LNCaP clone FGC (cell line): ENCODE measurements around the gene TAS2R13.

Experiments used
- DNase-seq: peaks from one replicate; pipeline ENCODE4 v3.0.0-alpha.2; 2011; ENCODE audit warnings: low read depth
- H3K4me3 ChIP-seq: 2 replicates; pipeline ENCODE4 v1.5.1; 2011; ENCODE audit warnings: mild to moderate bottlenecking, low read depth, low read length, control low read depth
- TF ChIP-seq, protein P1 (sequence below): IDR thresholded peaks from 2 replicates; pipeline ENCODE4 v1.5.1; 2012; ENCODE audit warnings: mild to moderate bottlenecking; ENCODE audit not compliant: control insufficient read depth, insufficient read depth; ENCODE audit errors: extremely low read depth

TAS2R13 gene, protein sequence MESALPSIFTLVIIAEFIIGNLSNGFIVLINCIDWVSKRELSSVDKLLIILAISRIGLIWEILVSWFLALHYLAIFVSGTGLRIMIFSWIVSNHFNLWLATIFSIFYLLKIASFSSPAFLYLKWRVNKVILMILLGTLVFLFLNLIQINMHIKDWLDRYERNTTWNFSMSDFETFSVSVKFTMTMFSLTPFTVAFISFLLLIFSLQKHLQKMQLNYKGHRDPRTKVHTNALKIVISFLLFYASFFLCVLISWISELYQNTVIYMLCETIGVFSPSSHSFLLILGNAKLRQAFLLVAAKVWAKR

DNA sequence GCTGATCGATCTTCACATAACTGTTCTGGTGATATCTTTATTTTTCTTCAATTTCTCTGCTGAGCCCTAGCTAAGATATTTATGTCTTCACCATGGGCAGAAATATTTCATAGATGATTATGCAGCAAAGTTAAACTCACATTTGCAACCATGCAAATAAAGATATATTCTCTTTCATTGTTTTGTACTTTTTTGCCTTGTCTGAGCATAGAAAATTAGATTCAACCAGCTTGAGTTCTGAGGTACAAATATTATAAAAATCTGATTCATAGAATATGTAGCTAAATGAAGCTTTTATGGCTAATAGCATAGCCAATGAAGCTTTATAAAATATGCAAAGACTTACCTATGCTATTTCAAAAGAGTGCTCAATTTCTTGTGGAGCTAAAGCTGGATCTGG lies at the start of gene TAS2R13:
TSS of gene TAS2R13 (minus strand) at position 101 of the 400 bp plus-strand sequence. CDS start 264 bp downstream, outside the sequence.
- no peak within 1 kb of the TSS for H3K4me3 ChIP-seq
- DNase-seq, result no peak
- TF ChIP-seq, protein P1, sequence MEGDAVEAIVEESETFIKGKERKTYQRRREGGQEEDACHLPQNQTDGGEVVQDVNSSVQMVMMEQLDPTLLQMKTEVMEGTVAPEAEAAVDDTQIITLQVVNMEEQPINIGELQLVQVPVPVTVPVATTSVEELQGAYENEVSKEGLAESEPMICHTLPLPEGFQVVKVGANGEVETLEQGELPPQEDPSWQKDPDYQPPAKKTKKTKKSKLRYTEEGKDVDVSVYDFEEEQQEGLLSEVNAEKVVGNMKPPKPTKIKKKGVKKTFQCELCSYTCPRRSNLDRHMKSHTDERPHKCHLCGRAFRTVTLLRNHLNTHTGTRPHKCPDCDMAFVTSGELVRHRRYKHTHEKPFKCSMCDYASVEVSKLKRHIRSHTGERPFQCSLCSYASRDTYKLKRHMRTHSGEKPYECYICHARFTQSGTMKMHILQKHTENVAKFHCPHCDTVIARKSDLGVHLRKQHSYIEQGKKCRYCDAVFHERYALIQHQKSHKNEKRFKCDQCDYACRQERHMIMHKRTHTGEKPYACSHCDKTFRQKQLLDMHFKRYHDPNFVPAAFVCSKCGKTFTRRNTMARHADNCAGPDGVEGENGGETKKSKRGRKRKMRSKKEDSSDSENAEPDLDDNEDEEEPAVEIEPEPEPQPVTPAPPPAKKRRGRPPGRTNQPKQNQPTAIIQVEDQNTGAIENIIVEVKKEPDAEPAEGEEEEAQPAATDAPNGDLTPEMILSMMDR, result no peak

- DNase-seq, result no peak
- H3K4me3 ChIP-seq, result no peak overlapping the region
- TF ChIP-seq, protein P1, result no peak
Observed at GRCh38 chr12:10957741-10958140, 48.4 kb upstream of the TAS2R13 start.

DNA sequence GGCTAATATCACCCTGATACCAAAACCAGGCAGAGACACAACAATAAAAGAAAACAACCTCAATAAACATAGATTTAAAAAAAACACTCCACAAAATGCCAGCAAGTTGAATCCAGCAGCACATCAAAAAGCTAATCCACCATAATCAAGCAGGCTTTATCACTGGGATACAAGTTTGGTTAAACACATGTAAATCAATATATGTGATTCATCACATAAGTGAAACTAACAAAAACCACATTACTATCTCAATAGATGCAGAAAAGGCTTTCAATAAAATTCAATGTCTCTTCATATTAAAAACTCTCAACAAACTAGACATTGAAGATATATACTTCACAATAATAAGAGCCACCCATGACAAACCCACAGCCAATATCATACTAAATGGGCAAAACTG lies 46.7 kb upstream of the TAS2R13 start:
- H3K4me3 ChIP-seq, result no peak overlapping the region
- TF ChIP-seq, protein P1, result no peak
- DNase-seq, result no peak

GRCh38 chr12:10952645-10953044 lies 43.3 kb upstream of the TAS2R13 start:
- H3K4me3 ChIP-seq, result no peak overlapping the region
- TF ChIP-seq, protein P1, result no peak
- DNase-seq, result no peak

DNA sequence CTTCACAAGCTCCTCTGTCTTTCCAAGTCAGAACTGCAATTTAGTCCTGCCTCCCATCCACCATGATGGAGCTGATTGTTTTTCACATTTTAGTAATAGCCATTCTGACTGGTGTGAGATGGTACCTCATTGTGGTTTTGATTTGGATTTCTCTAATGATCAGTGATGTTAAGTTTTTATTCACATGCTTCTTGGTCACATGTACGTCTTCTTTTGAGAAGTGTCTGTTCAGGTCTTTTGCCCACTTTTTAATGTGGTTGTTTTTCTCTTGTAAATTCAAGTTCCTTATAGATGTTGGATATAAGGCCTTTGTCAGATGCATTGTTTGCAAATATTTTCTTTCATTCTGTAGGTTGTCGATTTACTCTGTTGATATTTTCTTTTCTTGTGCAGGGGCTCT lies 33.8 kb upstream of the TAS2R13 start:
- no peak overlapping the region for H3K4me3 ChIP-seq
- TF ChIP-seq, protein P1, result no peak
- no peak for DNase-seq

GRCh38 chr12:10941916-10942607 lies 32.7 kb upstream of the TAS2R13 start:
- no peak overlapping the region for H3K4me3 ChIP-seq
- no peak for DNase-seq
- TF ChIP-seq, protein P1, result no peak
